IMR-90 (cell line): ENCODE results near the gene SAPCD1. TPM values are rescaled to one million over a fixed set of nuclear protein-coding genes. Genes with fewer than 3 reads are reported as not detected.

Experiments
- ATAC-seq: fragments of 200-7000 bp; cut with Tn5 transposase; 2 replicates; pipeline ENCODE4 v1.9.1; 2020; ENCODE audit warnings: low read depth, mild to moderate bottlenecking, moderate library complexity
- BruUV-seq: library from RNA; stranded (reverse); fragments of 400-500 nt; replicated peaks from 2 replicates; lab custom pipeline; 2021; lab: Mats Ljungman, UMichigan
- CTCF ChIA-PET: fragments of 300-600 bp; formaldehyde crosslinking; extraction: SDS; loops from one replicate; lab custom pipeline; 2021; ENCODE audit warnings: antibody characterized with exemption; lab: Yijun Ruan, JAX
- POLR2A ChIA-PET: fragments of 300-600 bp; sonication (Branson Sonifier 250); formaldehyde crosslinking; loops from one replicate; lab custom pipeline; 2022; ENCODE audit warnings: antibody characterized with exemption; ENCODE audit not compliant: unreplicated experiment; lab: Charles Lee
- DNase-seq: peaks from one replicate; pipeline ENCODE4 v3.0.0; 2013
- H2AFZ ChIP-seq: replicated peaks from 2 replicates; pipeline ENCODE3; 2013; ENCODE audit warnings: low read length, mild to moderate bottlenecking; ENCODE audit not compliant: poor library complexity
- H2AK5ac ChIP-seq: 2 replicates; pipeline ENCODE4 v1.6.1; 2013; ENCODE audit warnings: low read depth, low read length, inconsistent platforms
- H2AK9ac ChIP-seq: replicated peaks from 2 replicates; pipeline ENCODE3; 2013; ENCODE audit warnings: mild to moderate bottlenecking, low read depth, low read length, moderate library complexity; ENCODE audit not compliant: poor library complexity
- H2BK120ac ChIP-seq: 2 replicates; pipeline ENCODE4 v1.6.1; 2013; ENCODE audit warnings: low read depth, low read length, inconsistent platforms
- H2BK15ac ChIP-seq: 3 replicates; pipeline ENCODE4 v1.6.1; 2013; ENCODE audit warnings: low read depth, low read length, inconsistent platforms
- H2BK20ac ChIP-seq: 2 replicates; pipeline ENCODE4 v1.6.1; 2013; ENCODE audit warnings: low read depth, mild to moderate bottlenecking, inconsistent platforms, low read length, moderate library complexity
- H2BK5ac ChIP-seq: 2 replicates; pipeline ENCODE4 v1.6.1; 2013; ENCODE audit warnings: mild to moderate bottlenecking, low read depth, low read length, inconsistent platforms; ENCODE audit not compliant: poor library complexity, severe bottlenecking
- H3K14ac ChIP-seq: replicated peaks from 2 replicates; pipeline ENCODE4 v1.6.1; 2013; ENCODE audit warnings: low read depth, low read length, inconsistent platforms
- H3K18ac ChIP-seq: 2 replicates; pipeline ENCODE4 v1.6.1; 2013; ENCODE audit warnings: low read depth, low read length, control low read depth
- H3K23ac ChIP-seq: 2 replicates; pipeline ENCODE4 v1.6.1; 2013; ENCODE audit warnings: low read depth, low read length, inconsistent platforms
- H3K27ac ChIP-seq: 2 replicates; pipeline ENCODE4 v1.5.1; 2013; ENCODE audit warnings: mild to moderate bottlenecking, control low read depth, low read length; ENCODE audit not compliant: insufficient read depth
- H3K27me3 ChIP-seq: 2 replicates; pipeline ENCODE4 v1.6.1; 2013; ENCODE audit warnings: low read length; ENCODE audit not compliant: control insufficient read depth, insufficient read depth
- H3K36me3 ChIP-seq: 2 replicates; pipeline ENCODE4 v1.6.1; 2013; ENCODE audit warnings: low read length, mixed read lengths; ENCODE audit not compliant: control insufficient read depth, insufficient read depth
- H3K4ac ChIP-seq: 2 replicates; pipeline ENCODE4 v1.6.1; 2013; ENCODE audit warnings: low read depth, low read length, inconsistent platforms
- H3K4me1 ChIP-seq: 2 replicates; pipeline ENCODE4 v1.6.1; 2013; ENCODE audit warnings: low read length, mixed read lengths; ENCODE audit not compliant: control insufficient read depth, insufficient read depth
- H3K4me2 ChIP-seq: 2 replicates; pipeline ENCODE4 v1.6.1; 2013; ENCODE audit warnings: low read depth, mild to moderate bottlenecking, control low read depth, low read length, moderate library complexity
- H3K4me3 ChIP-seq: 2 replicates; pipeline ENCODE4 v1.5.1; 2013; ENCODE audit warnings: low read depth, mild to moderate bottlenecking, control low read depth, low read length, moderate library complexity; ENCODE audit not compliant: insufficient read depth
- H3K56ac ChIP-seq: 2 replicates; pipeline ENCODE4 v1.6.1; 2013; ENCODE audit warnings: low read length, inconsistent platforms; ENCODE audit not compliant: insufficient read depth; ENCODE audit errors: extremely low read depth
- H3K79me1 ChIP-seq, 2 experiments: 2 replicates each; pipeline ENCODE4 v1.6.1; 2013; ENCODE audit warnings: low read length in 2 of 2, inconsistent platforms in 1 of 2, low read depth in 1 of 2
- H3K9ac ChIP-seq: 2 replicates; pipeline ENCODE4 v1.6.1; 2013; ENCODE audit warnings: low read depth, low read length, control low read depth
- H3K9me1 ChIP-seq: 2 replicates; pipeline ENCODE4 v1.6.1; 2013; ENCODE audit warnings: low read length, inconsistent platforms; ENCODE audit not compliant: insufficient read depth
- H3K9me3 ChIP-seq: 2 replicates; pipeline ENCODE4 v1.6.1; 2013; ENCODE audit warnings: low read length; ENCODE audit not compliant: control insufficient read depth, insufficient read depth
- H4K20me1 ChIP-seq: 2 replicates; pipeline ENCODE4 v1.6.1; 2013; ENCODE audit warnings: low read length, inconsistent platforms; ENCODE audit not compliant: insufficient read depth
- H4K5ac ChIP-seq: 2 replicates; pipeline ENCODE4 v1.6.1; 2013; ENCODE audit warnings: mild to moderate bottlenecking, low read depth, low read length, control low read depth
- H4K8ac ChIP-seq, 2 experiments: 2 replicates each; pipeline ENCODE4 v1.6.1; 2013; ENCODE audit warnings: low read depth in 2 of 2, low read length in 2 of 2, control low read depth in 1 of 2, inconsistent platforms in 1 of 2
- H4K91ac ChIP-seq: 2 replicates; pipeline ENCODE4 v1.6.1; 2013; ENCODE audit warnings: low read depth, low read length, inconsistent platforms; ENCODE audit not compliant: insufficient read depth
- BHLHE40 ChIP-seq: fragments of 150-350 bp; IDR thresholded peaks from 2 replicates; pipeline ENCODE4 v1.6.1; 2016; ENCODE audit warnings: mild to moderate bottlenecking, low read depth, low read length
- CEBPB ChIP-seq: IDR thresholded peaks from 2 replicates; pipeline ENCODE4 v1.6.1; 2012; ENCODE audit warnings: low read depth, low read length, improper control_type of control experiment
- CHD1 ChIP-seq: IDR thresholded peaks from 2 replicates; pipeline ENCODE4 v1.6.1; 2012; ENCODE audit warnings: low read depth, low read length, improper control_type of control experiment
- FOS ChIP-seq: fragments of 150-350 bp; IDR thresholded peaks from 2 replicates; pipeline ENCODE4 v1.6.1; 2016; ENCODE audit warnings: low read depth, low read length
- MAFK ChIP-seq: IDR thresholded peaks from 2 replicates; pipeline ENCODE4 v1.6.1; 2012; ENCODE audit warnings: low read depth, low read length, improper control_type of control experiment
- MAZ ChIP-seq: IDR thresholded peaks from 2 replicates; pipeline ENCODE4 v1.6.1; 2012; ENCODE audit warnings: low read depth, mild to moderate bottlenecking, low read length, improper control_type of control experiment, moderate library complexity, borderline replicate concordance
- MXI1 ChIP-seq: IDR thresholded peaks from 2 replicates; pipeline ENCODE4 v1.6.1; 2012; ENCODE audit warnings: low read depth, mild to moderate bottlenecking, low read length, moderate library complexity, borderline replicate concordance
- NFE2L2 ChIP-seq: fragments of 150-350 bp; IDR thresholded peaks from 2 replicates; pipeline ENCODE4 v1.6.1; 2016; ENCODE audit warnings: low read depth, mild to moderate bottlenecking, low read length
- POLR2A ChIP-seq: IDR thresholded peaks from 2 replicates; pipeline ENCODE4 v1.6.1; 2012; ENCODE audit warnings: mild to moderate bottlenecking, low read depth, low read length
- RAD21 ChIP-seq: IDR thresholded peaks from 2 replicates; pipeline ENCODE4 v1.6.1; 2012; ENCODE audit warnings: low read length, improper control_type of control experiment
- RCOR1 ChIP-seq: IDR thresholded peaks from 2 replicates; pipeline ENCODE4 v1.6.1; 2012; ENCODE audit warnings: mild to moderate bottlenecking, low read length, improper control_type of control experiment; ENCODE audit not compliant: insufficient replicate concordance
- RFX5 ChIP-seq: IDR thresholded peaks from 2 replicates; pipeline ENCODE4 v1.8.0; 2012; ENCODE audit warnings: low read depth, mild to moderate bottlenecking, low read length, moderate library complexity
- SMC3 ChIP-seq: fragments of 150-350 bp; IDR thresholded peaks from 2 replicates; pipeline ENCODE4 v1.6.1; 2016; ENCODE audit warnings: low read depth, mild to moderate bottlenecking, antibody characterized with exemption, low read length, moderate library complexity
- WGBS, 2 experiments: methylation state at CpG; one replicate each; pipeline versions ENCODE4 v1.1.5 to v1.1.7; 2013; ENCODE audit warnings: missing lambda C conversion rate in 2 of 2; ENCODE audit not compliant: insufficient read length in 1 of 2; ENCODE audit errors: extremely low coverage in 2 of 2; 5-methylcytosine and 5-hydroxymethylcytosine counted together
- dilution Hi-C: fragments of 300-500 bp; cut with HindIII; formaldehyde crosslinking; loops from one replicate; pipeline ENCODE4 v1.14.3; 2018; ENCODE audit warnings: low sequenced_read_pairs; ENCODE audit not compliant: unreplicated experiment
- in situ Hi-C: fragments of 300-500 bp; cut with MboI; formaldehyde crosslinking; loops from 3 replicates; pipeline ENCODE4 v1.14.3; 2019; ENCODE audit warnings: low sequenced_read_pairs, inconsistent platforms, mixed read lengths
- intact Hi-C: fragments of 100-400 bp; cut with micrococcal nuclease; formaldehyde crosslinking; loops from 2 replicates; pipeline ENCODE4 v1.10.0; 2022
- polyA plus RNA-seq, 3 experiments: library from polyadenylated mRNA; depleted of rRNA; stranded (reverse); fragments of >200 nt; gene quantifications; 2 replicates each; pipeline ENCODE4 v1.2.3, GENCODE V29; 2012; ENCODE audit warnings: low replicate concordance in 1 of 3
- total RNA-seq: library from RNA; depleted of rRNA; stranded (reverse); fragments of >200 nt; gene quantifications from 2 replicates; pipeline ENCODE4 v1.2.3, GENCODE V29; 2012
- TF ChIP-seq, protein P1 (sequence below): fragments of 150-350 bp; IDR thresholded peaks from 2 replicates; pipeline ENCODE4 v1.6.1; 2016; ENCODE audit warnings: low read depth, mild to moderate bottlenecking, low read length, moderate library complexity, borderline replicate concordance
- TF ChIP-seq, protein P2 (sequence below): fragments of 150-350 bp; IDR thresholded peaks from 2 replicates; pipeline ENCODE4 v1.6.1; 2017; ENCODE audit warnings: mild to moderate bottlenecking, antibody characterized with exemption, low read length, low read depth
- TF ChIP-seq, protein P3 (sequence below): conservative IDR thresholded peaks from 2 replicates; pipeline ENCODE4 v1.5.1; 2012; ENCODE audit warnings: mild to moderate bottlenecking, low read depth, low read length, improper control_type of control experiment

SAPCD1 gene
- total and polyA plus RNA-seq, 2 of the 4 experiments (the other 2 are of a cell fraction) = 2.3 TPM; not detected in 1

GRCh38 chr6:31717499-31718222, 44.8 kb upstream of the SAPCD1 start:
- H3K79me1 ChIP-seq = no peaks in the 10 kb centered on the region
- no peaks in the 10 kb centered on the region for H3K4me1 ChIP-seq
- BruUV-seq = no TSS peak
- no peak overlapping the region for H3K23ac ChIP-seq
- H2AFZ ChIP-seq = peak overlapping the region; percentile 13
- H3K27me3 ChIP-seq = peaks cover 23% of the 10 kb centered on the region
- H3K9ac ChIP-seq = no peak overlapping the region
- H3K36me3 ChIP-seq = no peaks in the 10 kb centered on the region
- in situ Hi-C loops (no loop called here), intact Hi-C loops (no loop called here), dilution Hi-C loops (no loop called here)
- H3K27ac ChIP-seq = no peak overlapping the region
- H3K4ac ChIP-seq = no peak overlapping the region
- H3K4me3 ChIP-seq = no peak overlapping the region
- no peak overlapping the region for H2BK120ac ChIP-seq
- no peak overlapping the region for H2BK20ac ChIP-seq
- no peaks in the 10 kb centered on the region for H4K20me1 ChIP-seq
- ChIA-PET POLR2A (no interaction called here), CTCF (no interaction called here)
- H3K9me1 ChIP-seq = peaks cover 4% of the 10 kb centered on the region; the same call in 1 of the 2 replicates
- no peak overlapping the region for H4K8ac ChIP-seq
- H2AK5ac ChIP-seq = no peak overlapping the region
- H3K14ac ChIP-seq = no peak overlapping the region
- 30% methylated on average over 2 of the region's 10 CpGs; no CpG with 5 or more reads in 1 of the 2 experiments for WGBS, 2 experiments
- no peak overlapping the region for H3K4me2 ChIP-seq
- H4K91ac ChIP-seq = no peak overlapping the region
- H3K18ac ChIP-seq = no peak overlapping the region
- H3K56ac ChIP-seq = no peak overlapping the region
- no peak overlapping the region for H2BK15ac ChIP-seq
- no peak overlapping the region for H2AK9ac ChIP-seq
- no peak overlapping the region for H2BK5ac ChIP-seq
- ATAC-seq (no peak), DNase-seq (no peak)
- no peaks in the 10 kb centered on the region for H3K9me3 ChIP-seq
- no peak for TF ChIP-seq POLR2A
- TF ChIP-seq, protein P1, sequence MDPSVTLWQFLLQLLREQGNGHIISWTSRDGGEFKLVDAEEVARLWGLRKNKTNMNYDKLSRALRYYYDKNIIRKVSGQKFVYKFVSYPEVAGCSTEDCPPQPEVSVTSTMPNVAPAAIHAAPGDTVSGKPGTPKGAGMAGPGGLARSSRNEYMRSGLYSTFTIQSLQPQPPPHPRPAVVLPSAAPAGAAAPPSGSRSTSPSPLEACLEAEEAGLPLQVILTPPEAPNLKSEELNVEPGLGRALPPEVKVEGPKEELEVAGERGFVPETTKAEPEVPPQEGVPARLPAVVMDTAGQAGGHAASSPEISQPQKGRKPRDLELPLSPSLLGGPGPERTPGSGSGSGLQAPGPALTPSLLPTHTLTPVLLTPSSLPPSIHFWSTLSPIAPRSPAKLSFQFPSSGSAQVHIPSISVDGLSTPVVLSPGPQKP = no peak
- no peak for TF ChIP-seq MAFK
- no peak for TF ChIP-seq MXI1
- no peak for TF ChIP-seq FOS
- TF ChIP-seq BHLHE40 = no peak
- TF ChIP-seq, protein P2, sequence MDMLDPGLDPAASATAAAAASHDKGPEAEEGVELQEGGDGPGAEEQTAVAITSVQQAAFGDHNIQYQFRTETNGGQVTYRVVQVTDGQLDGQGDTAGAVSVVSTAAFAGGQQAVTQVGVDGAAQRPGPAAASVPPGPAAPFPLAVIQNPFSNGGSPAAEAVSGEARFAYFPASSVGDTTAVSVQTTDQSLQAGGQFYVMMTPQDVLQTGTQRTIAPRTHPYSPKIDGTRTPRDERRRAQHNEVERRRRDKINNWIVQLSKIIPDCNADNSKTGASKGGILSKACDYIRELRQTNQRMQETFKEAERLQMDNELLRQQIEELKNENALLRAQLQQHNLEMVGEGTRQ = no peak
- no peak for TF ChIP-seq CEBPB
- TF ChIP-seq CHD1 = no peak
- TF ChIP-seq NFE2L2 = no peak
- TF ChIP-seq RCOR1 = no peak
- TF ChIP-seq, protein P3, sequence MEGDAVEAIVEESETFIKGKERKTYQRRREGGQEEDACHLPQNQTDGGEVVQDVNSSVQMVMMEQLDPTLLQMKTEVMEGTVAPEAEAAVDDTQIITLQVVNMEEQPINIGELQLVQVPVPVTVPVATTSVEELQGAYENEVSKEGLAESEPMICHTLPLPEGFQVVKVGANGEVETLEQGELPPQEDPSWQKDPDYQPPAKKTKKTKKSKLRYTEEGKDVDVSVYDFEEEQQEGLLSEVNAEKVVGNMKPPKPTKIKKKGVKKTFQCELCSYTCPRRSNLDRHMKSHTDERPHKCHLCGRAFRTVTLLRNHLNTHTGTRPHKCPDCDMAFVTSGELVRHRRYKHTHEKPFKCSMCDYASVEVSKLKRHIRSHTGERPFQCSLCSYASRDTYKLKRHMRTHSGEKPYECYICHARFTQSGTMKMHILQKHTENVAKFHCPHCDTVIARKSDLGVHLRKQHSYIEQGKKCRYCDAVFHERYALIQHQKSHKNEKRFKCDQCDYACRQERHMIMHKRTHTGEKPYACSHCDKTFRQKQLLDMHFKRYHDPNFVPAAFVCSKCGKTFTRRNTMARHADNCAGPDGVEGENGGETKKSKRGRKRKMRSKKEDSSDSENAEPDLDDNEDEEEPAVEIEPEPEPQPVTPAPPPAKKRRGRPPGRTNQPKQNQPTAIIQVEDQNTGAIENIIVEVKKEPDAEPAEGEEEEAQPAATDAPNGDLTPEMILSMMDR = no peak
- no peak for TF ChIP-seq RFX5
- TF ChIP-seq SMC3 = no peak
- TF ChIP-seq RAD21 = no peak
- TF ChIP-seq MAZ = no peak
- H4K5ac ChIP-seq = no peak overlapping the region
